A673 (cell line): ENCODE measurements around the gene ZBTB37. TPM values are rescaled to one million over a fixed set of nuclear protein-coding genes. Genes with fewer than 3 reads are reported as not detected.

ENCODE experiments used
- BruUV-seq: library from RNA; stranded (reverse); fragments of 400-500 nt; replicated peaks from 2 replicates; lab custom pipeline; 2021; lab: Mats Ljungman, UMichigan
- CTCF ChIA-PET: fragments of 300-600 bp; sonication (Branson Sonifier 250); formaldehyde crosslinking; loops from one replicate; lab custom pipeline; 2022; ENCODE audit warnings: antibody characterized with exemption; lab: Charles Lee
- POLR2A ChIA-PET: fragments of 300-600 bp; sonication (Branson Sonifier 250); formaldehyde crosslinking; loops from one replicate; lab custom pipeline; 2022; ENCODE audit warnings: antibody characterized with exemption; ENCODE audit not compliant: low non-redundant PET; lab: Charles Lee
- DNase-seq: peaks from one replicate; pipeline ENCODE4 v3.0.0-alpha.2; 2015; ENCODE audit warnings: low spot score
- H3K27ac ChIP-seq: fragments of 200-600 bp; sonication (generic); 2 replicates; pipeline ENCODE4 v1.5.1; 2016; ENCODE audit warnings: mixed run types, low read depth, mild to moderate bottlenecking, mixed read lengths, antibody characterized with exemption, low read length; ENCODE audit not compliant: poor library complexity, severe bottlenecking
- H3K27me3 ChIP-seq: fragments of 200-600 bp; sonication (generic); replicated peaks from 2 replicates; pipeline ENCODE4 v1.6.1; 2017; ENCODE audit warnings: mixed run types, low read depth, mild to moderate bottlenecking, mixed read lengths, antibody characterized with exemption, low read length; ENCODE audit not compliant: insufficient read depth, poor library complexity
- H3K36me3 ChIP-seq: fragments of 200-600 bp; sonication (generic); 2 replicates; pipeline ENCODE4 v1.6.1; 2016; ENCODE audit warnings: mixed run types, mild to moderate bottlenecking, mixed read lengths, antibody characterized with exemption, low read length; ENCODE audit not compliant: insufficient read depth, poor library complexity, severe bottlenecking
- H3K4me1 ChIP-seq: fragments of 200-600 bp; sonication (generic); 2 replicates; pipeline ENCODE4 v1.6.1; 2017; ENCODE audit warnings: mixed run types, mild to moderate bottlenecking, mixed read lengths, antibody characterized with exemption, low read length; ENCODE audit not compliant: insufficient read depth, poor library complexity, severe bottlenecking
- H3K4me3 ChIP-seq: fragments of 200-600 bp; sonication (generic); 2 replicates; pipeline ENCODE4 v1.5.1; 2016; ENCODE audit warnings: low read depth, mixed run types, mild to moderate bottlenecking, mixed read lengths, low read length; ENCODE audit not compliant: poor library complexity, severe bottlenecking
- H3K9me3 ChIP-seq: fragments of 200-600 bp; sonication (generic); 2 replicates; pipeline ENCODE4 v1.6.1; 2016; ENCODE audit warnings: mixed run types, low read depth, mild to moderate bottlenecking, mixed read lengths, antibody characterized with exemption, low read length; ENCODE audit not compliant: poor library complexity, severe bottlenecking
- EZH2 ChIP-seq: fragments of 200-600 bp; sonication (generic); IDR thresholded peaks from 2 replicates; pipeline ENCODE4 v1.6.1; 2017; ENCODE audit warnings: borderline replicate concordance, low read depth, mild to moderate bottlenecking, mixed read lengths, antibody characterized with exemption, low read length; ENCODE audit not compliant: poor library complexity, severe bottlenecking
- intact Hi-C: fragments of 100-400 bp; cut with micrococcal nuclease; formaldehyde crosslinking; loops from one replicate; pipeline ENCODE4 v1.10.0; 2022; ENCODE audit not compliant: unreplicated experiment
- total RNA-seq: library from RNA; stranded (reverse); gene quantifications from 2 replicates; pipeline ENCODE4 v1.2.3, GENCODE V29; 2021
- TF ChIP-seq, protein P1 (sequence below): fragments of 300-800, 200-600 bp; sonication (generic); conservative IDR thresholded peaks from 2 replicates; pipeline ENCODE4 v1.5.1; 2017; ENCODE audit warnings: low read depth, mild to moderate bottlenecking, antibody characterized with exemption, low read length, moderate library complexity, mixed read lengths

Gene ZBTB37
- total RNA-seq, 1 experiment from 2014 or later, result 17.2 TPM

DNA sequence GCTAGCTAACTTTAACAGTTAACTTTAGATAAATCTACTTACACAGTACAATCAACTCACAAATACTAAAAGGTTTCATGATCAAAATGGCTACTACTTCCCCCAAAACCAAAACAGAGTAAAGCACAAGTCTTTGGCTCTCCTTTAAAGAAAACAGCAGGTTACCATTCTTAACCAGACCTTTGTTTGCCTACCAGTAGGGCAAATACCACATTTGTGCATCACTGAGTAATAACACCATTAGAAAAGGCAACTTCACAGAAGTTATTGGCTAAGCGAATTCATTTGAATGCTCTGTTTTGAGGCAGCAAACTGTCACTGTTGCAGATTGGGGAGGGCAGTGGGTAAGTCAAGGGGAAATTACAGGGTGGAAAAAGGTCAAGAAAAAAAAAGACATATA, 66.3 kb downstream of the ZBTB37 start:
- Histone ChIP-seq H3K27me3 (no peaks in the 10 kb centered on the region), H3K27ac (no peak overlapping the region), H3K36me3 (peaks cover 36% of the 10 kb centered on the region), H3K9me3 (no peaks in the 10 kb centered on the region), H3K4me1 (no peaks in the 10 kb centered on the region), H3K4me3 (no peak overlapping the region)
- no peak for DNase-seq
- ChIA-PET CTCF (no interaction called here), POLR2A (no interaction called here)
- no peak for TF ChIP-seq EZH2
- TF ChIP-seq, protein P1, sequence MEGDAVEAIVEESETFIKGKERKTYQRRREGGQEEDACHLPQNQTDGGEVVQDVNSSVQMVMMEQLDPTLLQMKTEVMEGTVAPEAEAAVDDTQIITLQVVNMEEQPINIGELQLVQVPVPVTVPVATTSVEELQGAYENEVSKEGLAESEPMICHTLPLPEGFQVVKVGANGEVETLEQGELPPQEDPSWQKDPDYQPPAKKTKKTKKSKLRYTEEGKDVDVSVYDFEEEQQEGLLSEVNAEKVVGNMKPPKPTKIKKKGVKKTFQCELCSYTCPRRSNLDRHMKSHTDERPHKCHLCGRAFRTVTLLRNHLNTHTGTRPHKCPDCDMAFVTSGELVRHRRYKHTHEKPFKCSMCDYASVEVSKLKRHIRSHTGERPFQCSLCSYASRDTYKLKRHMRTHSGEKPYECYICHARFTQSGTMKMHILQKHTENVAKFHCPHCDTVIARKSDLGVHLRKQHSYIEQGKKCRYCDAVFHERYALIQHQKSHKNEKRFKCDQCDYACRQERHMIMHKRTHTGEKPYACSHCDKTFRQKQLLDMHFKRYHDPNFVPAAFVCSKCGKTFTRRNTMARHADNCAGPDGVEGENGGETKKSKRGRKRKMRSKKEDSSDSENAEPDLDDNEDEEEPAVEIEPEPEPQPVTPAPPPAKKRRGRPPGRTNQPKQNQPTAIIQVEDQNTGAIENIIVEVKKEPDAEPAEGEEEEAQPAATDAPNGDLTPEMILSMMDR, result no peak
- BruUV-seq, result no TSS peak
- intact Hi-C loops, result no loop called here

DNA sequence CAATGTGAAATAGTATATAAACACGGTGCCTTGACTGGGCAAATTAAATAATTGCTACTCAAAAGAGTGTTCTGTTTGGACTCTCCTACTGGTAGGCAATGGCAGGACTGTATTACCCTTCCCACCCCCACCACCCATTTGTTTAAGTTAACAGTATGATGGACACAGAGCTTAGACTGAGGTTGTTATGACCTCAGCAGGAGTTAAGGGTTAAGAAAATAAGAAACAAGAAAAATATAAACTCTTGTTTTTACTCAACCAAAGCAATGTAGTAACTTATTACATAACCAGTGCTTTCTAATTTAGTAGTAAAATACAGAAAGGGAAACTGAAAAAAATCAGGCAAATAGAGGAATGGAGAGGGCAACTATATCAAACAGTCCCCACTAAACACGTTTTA, 68.9 kb downstream of the ZBTB37 start:
- Histone ChIP-seq H3K27me3 (no peaks in the 10 kb centered on the region), H3K36me3 (peaks cover 52% of the 10 kb centered on the region), H3K4me3 (no peak overlapping the region), H3K27ac (no peak overlapping the region), H3K4me1 (no peaks in the 10 kb centered on the region), H3K9me3 (no peaks in the 10 kb centered on the region)
- ChIA-PET POLR2A (no interaction called here), CTCF (interaction anchor here (0.6 kb wide), 1 partner anchor 14 kb away, joined by 4 read pairs; no protein-coding TSS in a partner anchor)
- no peak for TF ChIP-seq EZH2
- TF ChIP-seq, protein P1, result no peak
- BruUV-seq, result no TSS peak
- no peak for DNase-seq
- intact Hi-C loops, result no loop called here

DNA sequence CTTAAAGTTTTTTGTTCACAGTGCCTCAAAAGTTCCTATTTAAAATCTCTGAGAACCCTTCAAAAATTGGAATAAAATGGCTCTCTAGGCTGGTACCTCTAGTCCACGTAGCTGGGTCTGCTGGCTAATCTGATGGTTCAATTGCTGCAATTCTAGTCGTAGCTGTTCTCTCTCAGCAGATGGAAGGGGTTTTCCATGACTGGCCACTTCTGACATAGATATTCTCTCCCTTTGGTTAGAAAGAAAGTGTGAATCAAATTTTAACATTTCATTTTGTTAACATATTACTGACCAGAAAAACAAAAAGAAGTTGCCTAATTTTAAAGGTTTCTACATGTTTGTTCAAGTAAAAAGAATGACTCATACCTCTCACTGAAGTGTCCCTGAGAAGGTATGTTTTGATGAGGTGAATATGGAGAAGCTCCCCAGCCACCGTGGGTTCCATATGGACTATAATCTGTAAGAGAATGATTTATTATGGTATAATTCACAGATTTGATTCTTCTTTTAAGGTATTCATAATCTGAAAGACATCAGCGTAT, 78.3 kb downstream of the ZBTB37 start:
- Histone ChIP-seq H3K9me3 (no peaks in the 10 kb centered on the region), H3K4me1 (no peaks in the 10 kb centered on the region), H3K36me3 (peaks cover 54% of the 10 kb centered on the region), H3K27me3 (no peaks in the 10 kb centered on the region), H3K4me3 (no peak overlapping the region), H3K27ac (no peak overlapping the region)
- TF ChIP-seq, protein P1, result no peak
- TF ChIP-seq EZH2, result no peak
- no peak for DNase-seq
- CTCF ChIA-PET, result no interaction called here
- intact Hi-C loops, result no loop called here
- POLR2A ChIA-PET, result no interaction called here
- no TSS peak for BruUV-seq
